ENCODE data around the gene CDKN2B.

DNA sequence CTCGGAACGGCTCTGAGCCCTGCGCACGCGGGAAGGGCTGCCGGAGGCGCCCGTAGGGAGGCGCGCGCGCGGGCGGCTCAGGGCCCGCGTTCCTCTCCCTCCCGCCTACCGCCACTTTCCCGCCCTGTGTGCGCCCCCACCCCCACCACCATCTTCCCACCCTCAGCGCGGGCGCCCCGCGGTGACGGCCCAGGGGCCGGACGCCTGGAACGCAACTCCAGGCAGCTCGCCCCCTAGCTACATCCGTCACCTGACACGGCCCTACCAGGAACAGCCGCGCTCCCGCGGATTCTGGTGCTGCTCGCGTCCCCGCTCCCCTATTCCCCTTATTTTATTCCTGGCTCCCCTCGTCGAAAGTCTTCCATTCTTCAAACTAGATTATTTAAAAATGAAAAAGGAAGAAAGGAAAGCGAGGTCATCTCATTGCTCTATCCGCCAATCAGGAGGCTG lies 14.5 kb downstream of the CDKN2B start, which contains the start of gene CDKN2B-AS1:
- no peak for TF ChIP-seq POLR2AphosphoS5 (IDR thresholded peaks at IDR 0.05)
- TF ChIP-seq, protein P1, sequence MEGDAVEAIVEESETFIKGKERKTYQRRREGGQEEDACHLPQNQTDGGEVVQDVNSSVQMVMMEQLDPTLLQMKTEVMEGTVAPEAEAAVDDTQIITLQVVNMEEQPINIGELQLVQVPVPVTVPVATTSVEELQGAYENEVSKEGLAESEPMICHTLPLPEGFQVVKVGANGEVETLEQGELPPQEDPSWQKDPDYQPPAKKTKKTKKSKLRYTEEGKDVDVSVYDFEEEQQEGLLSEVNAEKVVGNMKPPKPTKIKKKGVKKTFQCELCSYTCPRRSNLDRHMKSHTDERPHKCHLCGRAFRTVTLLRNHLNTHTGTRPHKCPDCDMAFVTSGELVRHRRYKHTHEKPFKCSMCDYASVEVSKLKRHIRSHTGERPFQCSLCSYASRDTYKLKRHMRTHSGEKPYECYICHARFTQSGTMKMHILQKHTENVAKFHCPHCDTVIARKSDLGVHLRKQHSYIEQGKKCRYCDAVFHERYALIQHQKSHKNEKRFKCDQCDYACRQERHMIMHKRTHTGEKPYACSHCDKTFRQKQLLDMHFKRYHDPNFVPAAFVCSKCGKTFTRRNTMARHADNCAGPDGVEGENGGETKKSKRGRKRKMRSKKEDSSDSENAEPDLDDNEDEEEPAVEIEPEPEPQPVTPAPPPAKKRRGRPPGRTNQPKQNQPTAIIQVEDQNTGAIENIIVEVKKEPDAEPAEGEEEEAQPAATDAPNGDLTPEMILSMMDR (IDR thresholded peaks at IDR 0.05 in 8 of 11, conservative IDR thresholded peaks at IDR 0.05 in 3 of 11) = no peak
